Vagina (tissue), 2 donors: ENCODE measurements around the gene ACTL7A. TPM values are rescaled to one million over a fixed set of nuclear protein-coding genes. Genes with fewer than 3 reads are reported as not detected.

Experiments used
- DNase-seq, 2 donors: peaks; one replicate each; pipeline ENCODE4 v3.0.0-alpha.2; 2017; ENCODE audit errors: extremely low spot score in 2 of 2
- H3K27ac ChIP-seq: fragments of 200-600 bp; sonication (generic); one replicate; pipeline ENCODE4 v1.5.1; 2019
- H3K27me3 ChIP-seq: fragments of 200-600 bp; sonication (generic); one replicate; pipeline ENCODE4 v1.5.1; 2019
- H3K36me3 ChIP-seq, 2 donors: fragments of 200-600 bp; sonication (generic); one replicate each; pipeline ENCODE4 v1.5.1; 2017 to 2019
- H3K4me1 ChIP-seq: fragments of 200-600 bp; sonication (generic); one replicate; pipeline ENCODE4 v1.5.1; 2019
- H3K4me3 ChIP-seq, 2 donors: fragments of 200-600 bp; sonication (generic); 1 replicate in 1 of 2; 2 replicates in 1 of 2; pipeline ENCODE4 v1.5.1; 2016 to 2019
- H3K9me3 ChIP-seq: fragments of 200-600 bp; sonication (generic); one replicate; pipeline ENCODE4 v1.5.1; 2019
- CTCF ChIP-seq, 3 experiments: fragments of 450-650 bp in 2 of 3; fragments of 200-600 bp in 1 of 3; sonication (generic) in 1 of 3; IDR thresholded peaks; one replicate each; pipeline ENCODE4 v1.5.1; 2017 to 2019; ENCODE audit warnings: antibody characterized with exemption in 3 of 3, mild to moderate bottlenecking in 2 of 3, moderate library complexity in 2 of 3
- POLR2A ChIP-seq, 2 donors: fragments of 450-650 bp; IDR thresholded peaks; one replicate each; pipeline ENCODE4 v1.6.1; 2017; ENCODE audit warnings: antibody characterized with exemption in 2 of 2, mild to moderate bottlenecking in 2 of 2, moderate library complexity in 2 of 2
- POLR2AphosphoS5 ChIP-seq, 2 donors: sonication (generic); formaldehyde crosslinking; IDR thresholded peaks; one replicate each; pipeline ENCODE4 v1.9.0; 2017; ENCODE audit warnings: antibody characterized with exemption in 2 of 2, mild to moderate bottlenecking in 2 of 2, low read depth in 1 of 2; ENCODE audit not compliant: insufficient read depth in 1 of 2
- intact Hi-C: fragments of 100-400 bp; cut with DNase I; formaldehyde crosslinking; loops from one replicate; pipeline ENCODE4 v1.15.1; 2023
- total RNA-seq: library from RNA; depleted of rRNA; stranded (reverse); fragments of >200 nt; gene quantifications from one replicate; pipeline ENCODE4 v1.2.3, GENCODE V29; 2016

ACTL7A gene
- total RNA-seq, 1 donor from 2014 or later: not detected

DNA sequence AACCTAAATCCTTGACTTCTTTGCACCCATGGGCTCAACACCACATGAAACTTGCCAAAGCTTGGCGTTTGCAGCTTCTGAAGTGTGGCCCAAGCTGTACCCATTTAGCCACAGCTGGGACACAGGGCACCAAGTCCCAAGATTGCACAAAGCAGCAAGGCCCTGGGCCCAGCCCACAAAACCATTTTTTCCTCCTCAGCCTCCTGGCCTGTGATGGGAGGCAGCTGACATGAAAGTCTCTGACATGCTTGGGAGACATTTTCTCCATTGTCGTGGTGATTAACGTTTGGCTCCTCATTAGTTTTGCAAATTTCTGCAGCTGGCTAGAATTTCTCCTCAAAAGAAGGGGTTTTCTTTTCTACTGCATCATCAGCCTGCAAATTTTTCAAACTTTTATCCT, 38.2 kb upstream of the ACTL7A start:
- intact Hi-C loops: loop anchor here (5.0 kb wide), 1 partner anchor 477 kb away; no protein-coding TSS in a partner anchor
- no peak for DNase-seq
- H3K36me3 ChIP-seq: no peaks in the 10 kb centered on the region
- no peaks in the 10 kb centered on the region for H3K9me3 ChIP-seq
- H3K27ac ChIP-seq: no peak overlapping the region
- TF ChIP-seq POLR2AphosphoS5 (IDR thresholded peaks at IDR 0.05; ENCODE audit: insufficient read depth in 1 of 2, low read depth in 1 of 2): no peak
- no peak for TF ChIP-seq CTCF (IDR thresholded peaks at IDR 0.05)
- TF ChIP-seq POLR2A (IDR thresholded peaks at IDR 0.05): no peak
- no peaks in the 10 kb centered on the region for H3K4me1 ChIP-seq
- no peak overlapping the region for H3K4me3 ChIP-seq
- no peaks in the 10 kb centered on the region for H3K27me3 ChIP-seq

- H3K4me1 ChIP-seq: peaks cover 5% of the 10 kb centered on the region
- H3K9me3 ChIP-seq: no peaks in the 10 kb centered on the region
- DNase-seq: no peak
- no peak overlapping the region for H3K4me3 ChIP-seq
- no peaks in the 10 kb centered on the region for H3K36me3 ChIP-seq
- no peaks in the 10 kb centered on the region for H3K27me3 ChIP-seq
- no peak for TF ChIP-seq POLR2A (IDR thresholded peaks at IDR 0.05)
- no peak for TF ChIP-seq POLR2AphosphoS5 (IDR thresholded peaks at IDR 0.05; ENCODE audit: insufficient read depth in 1 of 2, low read depth in 1 of 2)
- intact Hi-C loops: no loop called here
- H3K27ac ChIP-seq: no peak overlapping the region
Observed at GRCh38 chr9:108830272-108830671, 31.8 kb upstream of the ACTL7A start.

GRCh38 chr9:108831496-108832178, 30.4 kb upstream of the ACTL7A start:
- H3K27ac ChIP-seq: no peak overlapping the region
- H3K27me3 ChIP-seq: no peaks in the 10 kb centered on the region
- peaks cover 5% of the 10 kb centered on the region for H3K4me1 ChIP-seq
- no peak overlapping the region for H3K4me3 ChIP-seq
- no peak for DNase-seq
- H3K9me3 ChIP-seq: no peaks in the 10 kb centered on the region
- TF ChIP-seq POLR2AphosphoS5 (IDR thresholded peaks at IDR 0.05; ENCODE audit: insufficient read depth in 1 of 2, low read depth in 1 of 2) (no peak), POLR2A (IDR thresholded peaks at IDR 0.05) (no peak), CTCF (IDR thresholded peaks at IDR 0.05) (no peak)
- H3K36me3 ChIP-seq: no peaks in the 10 kb centered on the region
- intact Hi-C loops: no loop called here

- no peaks in the 10 kb centered on the region for H3K36me3 ChIP-seq
- TF ChIP-seq POLR2A (IDR thresholded peaks at IDR 0.05) (no peak), CTCF (IDR thresholded peaks at IDR 0.05) (no peak), POLR2AphosphoS5 (IDR thresholded peaks at IDR 0.05; ENCODE audit: insufficient read depth in 1 of 2, low read depth in 1 of 2) (no peak)
- no peaks in the 10 kb centered on the region for H3K27me3 ChIP-seq
- intact Hi-C loops: no loop called here
- no peak for DNase-seq
- no peak overlapping the region for H3K4me3 ChIP-seq
- H3K4me1 ChIP-seq: peaks cover 5% of the 10 kb centered on the region
- H3K27ac ChIP-seq: no peak overlapping the region
- H3K9me3 ChIP-seq: no peaks in the 10 kb centered on the region
Observed at GRCh38 chr9:108832179-108832500, 29.9 kb upstream of the ACTL7A start.

GRCh38 chr9:108834959-108835665, 27.0 kb upstream of the ACTL7A start:
- H3K9me3 ChIP-seq: no peaks in the 10 kb centered on the region
- H3K4me1 ChIP-seq: peaks cover 5% of the 10 kb centered on the region
- intact Hi-C loops: no loop called here
- H3K4me3 ChIP-seq: no peak overlapping the region
- no peak for DNase-seq
- H3K27ac ChIP-seq: no peak overlapping the region
- TF ChIP-seq POLR2AphosphoS5 (IDR thresholded peaks at IDR 0.05; ENCODE audit: insufficient read depth in 1 of 2, low read depth in 1 of 2) (no peak), POLR2A (IDR thresholded peaks at IDR 0.05) (no peak), CTCF (IDR thresholded peaks at IDR 0.05) (no peak)
- H3K36me3 ChIP-seq: no peaks in the 10 kb centered on the region
- H3K27me3 ChIP-seq: no peaks in the 10 kb centered on the region
